Middle frontal gyrus (tissue), 1 donor: ENCODE data around the gene NYAP1.
"Not testable (repeated sequence)": the region's sequence is repeated elsewhere in the genome, so short reads cannot be mapped to it uniquely, and the experiment has no call there.

Experiments used
- DNase-seq: peaks from one replicate; pipeline ENCODE4 v3.0.0-alpha.2; 2015; ENCODE audit warnings: low spot score; ENCODE audit errors: extremely low spot score

The NYAP1 gene

DNA sequence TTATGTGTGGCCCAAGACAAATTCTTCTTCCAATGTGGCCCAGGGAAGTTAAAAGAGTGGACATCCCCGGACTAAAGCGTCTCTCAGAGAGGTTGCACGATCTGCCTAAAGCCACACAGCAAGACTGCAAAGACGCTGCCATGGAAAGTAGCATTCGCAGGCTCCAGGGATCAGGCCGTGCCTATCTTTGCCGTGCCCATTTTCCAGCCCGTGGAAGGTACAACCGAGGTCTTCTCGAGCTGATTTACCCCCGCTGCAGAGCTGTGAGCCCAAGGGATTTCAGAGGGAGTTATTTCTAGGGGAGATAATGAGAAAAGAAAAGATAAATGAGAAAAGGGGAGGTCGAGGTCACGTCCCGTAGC lies 1.0 kb upstream of the NYAP1 start:
- no peak for DNase-seq

GRCh38 chr7:100483090-100483721 lies 521 bp upstream of the NYAP1 start:
- peak; percentile 19 for DNase-seq

DNA sequence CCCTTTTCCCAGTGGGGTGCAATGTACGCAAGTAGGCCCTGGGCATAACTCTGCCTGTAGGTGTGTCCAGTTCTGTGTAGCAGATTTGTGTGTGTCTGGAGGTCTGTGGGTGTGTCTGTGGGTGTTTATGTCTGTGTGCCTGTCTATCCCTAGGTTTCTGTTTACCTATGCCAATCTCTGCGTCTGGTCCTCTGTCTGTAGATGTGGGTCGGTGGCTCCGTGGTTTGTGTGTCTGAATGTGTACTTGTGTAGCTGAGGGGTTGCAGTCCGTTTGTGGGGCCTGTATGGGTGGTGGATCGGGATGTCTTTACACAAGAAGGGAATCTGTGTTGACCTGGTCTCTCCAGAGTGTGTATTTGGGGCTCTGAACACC lies 932 bp downstream of the NYAP1 start:
- no peak for DNase-seq

- DNase-seq, result no peak
These were observed 1.7 kb downstream of the NYAP1 start for GRCh38 chr7:100485471-100485876.

DNA sequence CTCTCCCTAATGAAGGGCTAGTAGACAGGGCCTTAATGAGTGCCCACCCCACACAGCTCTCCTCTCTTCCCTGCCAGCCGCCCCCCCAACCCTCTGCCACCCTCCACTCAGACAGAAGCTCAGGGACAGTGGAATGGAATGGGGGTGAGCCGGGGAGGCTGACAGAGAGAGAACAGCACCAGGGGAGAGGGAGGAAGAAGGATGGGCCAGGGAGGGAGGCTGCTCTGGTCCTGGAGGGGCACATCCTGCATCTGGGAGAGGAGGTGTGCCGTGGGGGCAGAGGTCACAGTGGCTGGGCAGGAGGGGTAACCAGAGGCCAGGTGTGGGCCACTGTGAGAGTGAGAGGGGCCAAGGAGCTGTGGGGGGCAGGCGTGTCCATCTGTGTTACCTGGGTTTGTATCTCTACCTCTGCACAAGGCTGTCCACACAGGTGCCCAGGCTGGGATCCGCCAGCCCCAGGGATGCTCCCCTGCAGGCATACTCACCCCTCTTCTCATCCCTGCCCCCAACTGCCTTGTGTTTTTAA lies 2.4 kb downstream of the NYAP1 start:
- no peak for DNase-seq

DNA sequence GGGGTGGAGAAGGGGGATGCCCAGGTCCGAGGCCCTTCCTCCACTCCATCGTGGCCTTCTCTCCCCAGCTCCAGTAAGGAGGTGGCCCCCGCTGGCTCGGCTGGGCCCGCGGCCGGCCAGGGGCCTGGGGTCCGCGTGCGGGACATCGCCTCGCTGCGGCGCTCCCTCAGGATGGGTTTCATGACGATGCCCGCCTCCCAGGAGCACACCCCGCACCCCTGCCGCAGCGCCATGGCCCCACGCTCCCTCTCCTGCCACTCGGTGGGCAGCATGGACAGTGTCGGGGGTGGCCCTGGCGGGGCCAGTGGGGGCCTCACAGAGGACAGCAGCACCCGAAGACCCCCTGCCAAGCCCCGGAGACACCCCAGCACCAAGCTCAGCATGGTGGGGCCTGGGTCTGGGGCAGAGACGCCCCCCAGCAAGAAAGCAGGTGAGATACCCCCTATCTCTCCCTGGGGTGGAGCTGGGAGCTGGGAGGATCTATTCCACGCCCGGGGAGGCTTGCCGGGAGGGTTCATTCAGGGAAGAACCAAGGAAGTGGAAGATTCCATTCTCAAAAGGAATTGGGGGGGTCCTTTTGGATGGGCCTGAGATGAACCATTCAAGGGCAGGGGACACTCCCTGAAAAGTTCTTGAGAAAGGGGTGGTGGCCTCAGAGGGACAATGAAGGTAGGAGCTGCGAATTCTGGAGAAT lies 3.2 kb downstream of the NYAP1 start:
- DNase-seq, result no peak

DNA sequence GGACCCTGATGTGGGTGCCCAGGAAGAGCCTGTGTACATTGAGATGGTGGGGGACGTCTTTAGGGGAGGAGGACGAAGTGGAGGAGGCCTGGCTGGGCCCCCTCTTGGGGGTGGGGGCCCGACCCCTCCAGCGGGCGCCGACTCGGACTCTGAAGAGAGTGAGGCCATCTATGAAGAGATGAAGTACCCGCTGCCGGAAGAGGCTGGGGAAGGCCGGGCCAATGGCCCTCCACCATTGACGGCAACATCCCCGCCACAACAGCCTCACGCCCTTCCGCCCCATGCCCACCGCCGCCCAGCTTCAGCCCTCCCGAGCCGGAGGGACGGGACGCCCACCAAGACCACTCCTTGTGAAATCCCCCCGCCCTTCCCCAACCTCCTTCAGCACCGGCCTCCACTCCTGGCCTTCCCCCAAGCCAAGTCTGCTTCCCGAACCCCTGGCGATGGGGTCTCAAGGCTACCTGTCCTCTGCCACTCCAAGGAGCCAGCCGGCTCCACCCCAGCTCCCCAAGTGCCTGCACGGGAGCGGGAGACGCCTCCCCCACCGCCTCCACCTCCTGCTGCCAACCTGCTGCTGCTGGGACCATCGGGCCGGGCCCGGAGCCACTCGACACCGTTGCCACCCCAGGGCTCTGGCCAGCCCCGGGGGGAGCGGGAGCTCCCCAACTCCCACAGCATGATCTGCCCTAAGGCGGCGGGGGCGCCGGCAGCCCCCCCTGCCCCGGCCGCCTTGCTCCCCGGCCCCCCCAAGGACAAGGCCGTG lies 4.8 kb downstream of the NYAP1 start:
- no peak for DNase-seq

DNA sequence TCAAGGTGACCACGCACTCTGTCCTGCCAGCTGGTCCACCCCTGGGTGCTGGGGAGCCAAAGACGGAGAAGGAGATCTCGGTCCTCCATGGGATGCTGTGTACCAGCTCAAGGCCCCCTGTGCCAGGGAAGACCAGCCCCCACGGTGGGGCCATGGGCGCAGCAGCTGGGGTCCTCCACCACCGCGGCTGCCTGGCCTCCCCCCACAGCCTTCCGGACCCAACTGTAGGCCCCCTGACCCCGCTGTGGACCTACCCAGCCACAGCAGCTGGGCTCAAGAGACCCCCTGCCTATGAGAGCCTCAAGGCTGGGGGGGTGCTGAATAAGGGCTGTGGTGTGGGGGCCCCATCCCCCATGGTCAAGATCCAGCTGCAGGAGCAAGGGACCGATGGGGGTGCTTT lies 5.4 kb downstream of the NYAP1 start:
- DNase-seq, result no peak

DNA sequence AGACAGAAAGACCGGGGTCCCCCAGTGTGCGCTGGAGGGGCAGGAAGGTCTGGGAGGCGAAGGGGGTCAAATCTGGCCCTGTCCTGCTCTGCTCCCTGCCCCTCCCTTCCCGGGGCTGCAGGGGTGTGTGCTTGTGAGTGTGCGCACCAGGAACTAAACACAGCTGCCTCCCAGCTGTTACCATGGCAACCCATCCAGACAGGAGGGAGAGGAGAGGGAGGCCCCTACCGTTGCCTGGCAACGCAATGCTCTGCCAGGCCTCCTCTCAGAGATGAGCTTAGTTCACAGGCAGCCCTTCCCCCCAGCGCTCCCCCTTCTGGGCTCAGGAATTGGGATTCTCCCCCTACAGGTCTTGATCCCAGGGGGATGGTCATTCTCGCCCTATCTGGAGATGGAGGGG lies 6.1 kb downstream of the NYAP1 start:
- peak; percentile 95 for DNase-seq

DNA sequence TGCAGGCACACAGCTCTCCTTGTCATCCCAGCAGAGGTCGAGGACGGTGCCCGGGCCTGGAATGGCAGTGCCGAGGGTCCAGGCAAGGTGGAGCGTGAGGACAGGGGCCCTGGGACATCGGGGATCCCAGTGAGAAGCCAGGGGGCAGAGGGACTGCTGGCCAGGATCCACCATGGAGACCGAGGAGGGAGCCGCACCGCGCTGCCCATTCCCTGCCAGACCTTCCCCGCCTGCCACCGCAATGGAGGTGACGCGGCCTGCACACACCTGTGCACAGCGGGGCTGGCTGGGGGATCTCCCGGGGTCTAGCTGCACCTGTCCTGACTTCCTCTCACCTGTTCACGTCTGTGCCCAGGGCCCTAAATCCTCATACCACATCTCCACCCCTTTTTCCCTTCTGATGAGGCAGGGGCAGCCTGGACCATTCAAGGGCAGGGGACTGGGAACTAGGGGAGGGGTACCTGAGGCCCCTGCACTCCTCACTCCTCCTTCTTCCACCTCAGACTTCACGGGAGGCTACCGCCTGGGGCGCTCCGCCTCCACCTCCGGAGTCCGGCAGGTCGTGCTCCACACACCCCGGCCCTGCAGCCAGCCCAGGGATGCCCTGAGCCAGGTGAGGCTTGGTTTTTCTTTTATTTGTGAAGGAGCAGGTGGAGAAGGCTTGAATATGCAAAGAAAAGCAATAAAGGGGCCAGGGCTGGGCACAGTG lies 6.9 kb downstream of the NYAP1 start:
- DNase-seq, result no peak

- no peak for DNase-seq
These were observed 7.5 kb downstream of the NYAP1 start for GRCh38 chr7:100491192-100491578.

DNA sequence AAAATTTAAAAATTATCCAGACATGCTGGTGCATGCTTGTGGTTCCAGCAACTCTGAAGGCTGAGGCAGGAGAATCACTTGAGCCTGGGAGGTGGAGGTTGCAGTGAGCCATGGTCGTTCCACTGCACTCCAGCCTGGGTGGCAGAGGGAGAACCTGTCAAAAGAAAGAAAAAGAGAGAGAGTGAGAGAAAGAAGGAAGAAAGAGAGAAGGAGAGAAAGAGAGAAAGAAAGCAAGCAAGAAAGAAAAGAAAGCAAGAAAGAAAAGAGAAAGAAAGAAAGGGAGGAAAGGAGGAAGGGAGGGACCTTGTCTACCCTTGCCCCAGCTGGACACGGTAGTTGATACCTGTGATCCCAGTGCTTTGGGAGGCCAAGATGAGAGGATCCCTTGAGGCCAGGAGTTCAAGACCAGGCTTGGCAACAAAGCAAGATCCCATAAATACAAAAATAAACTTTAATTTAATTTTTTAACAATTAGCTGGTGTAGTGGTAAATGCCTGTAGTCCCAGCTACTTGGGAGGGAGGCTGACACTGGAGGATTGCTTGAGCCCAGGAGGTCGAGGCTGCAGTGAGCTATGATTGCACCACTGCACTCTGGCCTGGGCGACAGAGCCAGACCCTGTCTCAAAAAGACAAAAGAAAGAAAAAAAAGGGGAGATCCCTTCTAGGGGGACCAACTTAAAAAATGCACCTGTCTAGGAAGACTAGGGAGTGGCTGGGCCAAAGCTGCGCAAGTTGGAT lies 9.2 kb downstream of the NYAP1 start:
- DNase-seq, result no peak

GRCh38 chr7:100493476-100494264 lies 9.9 kb downstream of the NYAP1 start:
- no peak for DNase-seq

- DNase-seq, result no peak
These were observed 12.8 kb downstream of the NYAP1 start for GRCh38 chr7:100496509-100496908.

DNA sequence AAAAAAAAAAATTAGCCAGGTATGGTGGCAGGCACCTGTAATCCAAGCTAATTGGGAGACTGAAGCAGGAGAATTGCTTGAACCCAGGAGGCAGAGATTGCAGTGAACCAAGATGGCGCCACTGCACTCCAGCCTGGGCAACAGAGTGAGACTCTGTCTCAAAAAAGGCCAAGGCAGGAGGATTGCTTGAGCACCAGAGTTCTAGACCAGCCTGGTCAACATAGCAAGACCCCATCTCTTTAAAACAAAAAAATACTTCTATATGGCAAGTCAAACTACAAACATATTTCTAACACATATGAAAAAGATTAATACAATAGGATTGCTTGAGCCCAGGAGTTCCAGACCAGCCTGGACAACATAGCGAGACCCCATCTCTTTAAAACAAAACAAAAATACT lies 17.0 kb downstream of the NYAP1 start:
- not testable (repeated sequence) for DNase-seq

- DNase-seq, result not testable (repeated sequence)
These were observed 20.3 kb downstream of the NYAP1 start for GRCh38 chr7:100504031-100504430.

DNA sequence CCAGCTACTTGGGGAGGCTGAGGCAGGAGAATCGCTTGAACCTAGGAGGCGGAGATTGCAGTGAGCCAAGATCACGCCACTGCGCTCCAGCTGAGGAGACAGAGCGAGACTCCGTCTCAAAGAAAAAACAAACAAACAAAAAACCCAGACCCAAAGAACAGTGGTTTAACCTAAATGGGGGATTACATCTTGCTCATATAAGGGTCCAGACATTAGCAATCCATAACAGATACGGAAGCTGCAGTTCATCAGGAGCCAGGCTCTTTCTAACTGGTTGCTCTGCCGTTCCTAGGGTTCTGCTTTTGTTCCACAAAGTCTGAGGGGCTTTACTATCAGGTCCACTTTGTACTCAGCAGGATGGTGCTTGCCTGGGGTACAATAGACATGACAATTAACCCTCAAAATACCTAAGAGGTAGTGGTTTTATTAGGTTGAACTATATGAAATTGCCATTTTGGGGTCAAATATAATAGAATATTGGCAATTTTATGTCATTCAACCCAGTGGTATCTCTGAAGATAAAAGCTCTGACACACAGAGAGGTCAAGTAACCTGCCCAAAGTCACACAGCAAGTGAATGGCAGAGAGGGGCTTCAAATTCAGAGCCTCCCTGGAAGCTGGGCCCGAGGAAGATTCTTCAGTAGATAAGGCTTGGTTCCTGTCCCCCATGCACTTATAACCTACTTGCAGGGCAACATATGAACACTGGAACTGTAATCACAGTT lies 21.3 kb downstream of the NYAP1 start:
- no peak for DNase-seq

GRCh38 chr7:100506356-100506923 lies 22.7 kb downstream of the NYAP1 start:
- no peak for DNase-seq

GRCh38 chr7:100509231-100509630 lies 25.5 kb downstream of the NYAP1 start:
- DNase-seq, result no peak
